ENCODE measurements around the gene SRGAP2B. TPM values are rescaled to one million over a fixed set of nuclear protein-coding genes. Genes with fewer than 3 reads are reported as not detected.
"Not testable (repeated sequence)": the region's sequence is repeated elsewhere in the genome, so short reads cannot be mapped to it uniquely, and the experiment has no call there.

Gene SRGAP2B
- total and polyA plus RNA-seq, 2 of the 4 experiments (the other 2 are of a cell fraction) = 15.9 to 50.7 TPM

GRCh38 chr1:144923640-144924039 lies 171.5 kb downstream of the SRGAP2B start:
- POLR2A ChIA-PET (ENCODE audit: unreplicated experiment); H3K23ac ChIP-seq (ENCODE audit: low read depth, low read length); dilution Hi-C loops (cut with HindIII; ENCODE audit: low sequenced_read_pairs, unreplicated experiment); H3K14ac ChIP-seq (replicated peaks; ENCODE audit: low read depth, low read length); H2AK9ac ChIP-seq (replicated peaks; ENCODE audit: low read depth, low read length, poor library complexity); H3K36me3 ChIP-seq (ENCODE audit: control insufficient read depth, insufficient read depth, low read length); ATAC-seq (ENCODE audit: low read depth); H3K9me1 ChIP-seq (ENCODE audit: insufficient read depth, low read length); BruUV-seq (replicated peaks); H2BK15ac ChIP-seq (ENCODE audit: low read depth, low read length); H3K27ac ChIP-seq (ENCODE audit: insufficient read depth, low read length); H3K4ac ChIP-seq (ENCODE audit: low read depth, low read length); H3K9me3 ChIP-seq (ENCODE audit: control insufficient read depth, insufficient read depth, low read length); DNase-seq; H3K27me3 ChIP-seq (ENCODE audit: control insufficient read depth, insufficient read depth, low read length); H3K4me1 ChIP-seq (ENCODE audit: control insufficient read depth, insufficient read depth, low read length); H2AK5ac ChIP-seq (ENCODE audit: low read depth, low read length); H3K9ac ChIP-seq (ENCODE audit: low read depth, low read length); intact Hi-C loops (cut with micrococcal nuclease); CTCF ChIA-PET; H3K18ac ChIP-seq (ENCODE audit: low read depth, low read length); H3K79me1 ChIP-seq (ENCODE audit: low read depth in 1 of 2, low read length in 2 of 2); H2BK5ac ChIP-seq (ENCODE audit: low read depth, low read length, poor library complexity, severe bottlenecking); H2BK20ac ChIP-seq (ENCODE audit: low read depth, low read length); H4K91ac ChIP-seq (ENCODE audit: insufficient read depth, low read depth, low read length); H4K5ac ChIP-seq (ENCODE audit: low read depth, low read length); H3K4me2 ChIP-seq (ENCODE audit: low read depth, low read length); H4K8ac ChIP-seq (ENCODE audit: low read depth in 2 of 2, low read length in 2 of 2); H2AFZ ChIP-seq (replicated peaks; ENCODE audit: low read length, poor library complexity); H2BK120ac ChIP-seq (ENCODE audit: low read depth, low read length); H4K20me1 ChIP-seq (ENCODE audit: insufficient read depth, low read length); H3K4me3 ChIP-seq (ENCODE audit: insufficient read depth, low read depth, low read length); in situ Hi-C loops (cut with MboI; ENCODE audit: low sequenced_read_pairs); H3K56ac ChIP-seq (ENCODE audit: extremely low read depth, insufficient read depth, low read length): not testable (repeated sequence)
- WGBS, 2 experiments (ENCODE audit: extremely low coverage in 2 of 2, insufficient read length in 1 of 2) = no CpG with 5 or more reads among the region's 5 CpGs

- H4K20me1 ChIP-seq (ENCODE audit: insufficient read depth, low read length); H2BK15ac ChIP-seq (ENCODE audit: low read depth, low read length); ATAC-seq (ENCODE audit: low read depth); H3K4me2 ChIP-seq (ENCODE audit: low read depth, low read length); H3K14ac ChIP-seq (replicated peaks; ENCODE audit: low read depth, low read length); H3K4me1 ChIP-seq (ENCODE audit: control insufficient read depth, insufficient read depth, low read length); H2AK9ac ChIP-seq (replicated peaks; ENCODE audit: low read depth, low read length, poor library complexity); H3K23ac ChIP-seq (ENCODE audit: low read depth, low read length); POLR2A ChIA-PET (ENCODE audit: unreplicated experiment); H3K36me3 ChIP-seq (ENCODE audit: control insufficient read depth, insufficient read depth, low read length); H2BK5ac ChIP-seq (ENCODE audit: low read depth, low read length, poor library complexity, severe bottlenecking); H3K9ac ChIP-seq (ENCODE audit: low read depth, low read length); H3K18ac ChIP-seq (ENCODE audit: low read depth, low read length); H3K9me1 ChIP-seq (ENCODE audit: insufficient read depth, low read length); H3K4me3 ChIP-seq (ENCODE audit: insufficient read depth, low read depth, low read length); in situ Hi-C loops (cut with MboI; ENCODE audit: low sequenced_read_pairs); H3K79me1 ChIP-seq (ENCODE audit: low read depth in 1 of 2, low read length in 2 of 2); H3K9me3 ChIP-seq (ENCODE audit: control insufficient read depth, insufficient read depth, low read length); H2AFZ ChIP-seq (replicated peaks; ENCODE audit: low read length, poor library complexity); DNase-seq; H3K4ac ChIP-seq (ENCODE audit: low read depth, low read length); intact Hi-C loops (cut with micrococcal nuclease); H2AK5ac ChIP-seq (ENCODE audit: low read depth, low read length); H2BK20ac ChIP-seq (ENCODE audit: low read depth, low read length); dilution Hi-C loops (cut with HindIII; ENCODE audit: low sequenced_read_pairs, unreplicated experiment); H3K56ac ChIP-seq (ENCODE audit: extremely low read depth, insufficient read depth, low read length); H3K27ac ChIP-seq (ENCODE audit: insufficient read depth, low read length); H4K8ac ChIP-seq (ENCODE audit: low read depth in 2 of 2, low read length in 2 of 2); H2BK120ac ChIP-seq (ENCODE audit: low read depth, low read length); H4K91ac ChIP-seq (ENCODE audit: insufficient read depth, low read depth, low read length); CTCF ChIA-PET; H4K5ac ChIP-seq (ENCODE audit: low read depth, low read length); BruUV-seq (replicated peaks); H3K27me3 ChIP-seq (ENCODE audit: control insufficient read depth, insufficient read depth, low read length): not testable (repeated sequence)
- WGBS, 2 experiments (ENCODE audit: extremely low coverage in 2 of 2, insufficient read length in 1 of 2) = no CpG with 5 or more reads among the region's 4 CpGs
These were observed 172.3 kb downstream of the SRGAP2B start for GRCh38 chr1:144922785-144923184.
